Mucosa of descending colon (tissue), 3 donors: ENCODE results near the gene ERICH3. TPM values are rescaled to one million over a fixed set of nuclear protein-coding genes. Genes with fewer than 3 reads are reported as not detected.

Experiments used
- ATAC-seq: fragments of 200-7000 bp; cut with Tn5 transposase; one replicate; pipeline ENCODE4 v1.9.1; 2020; ENCODE audit warnings: mild to moderate bottlenecking, moderate library complexity
- DNase-seq, 3 donors: peaks; one replicate each; pipeline ENCODE4 v3.0.0-alpha.2; 2020
- H3K36me3 ChIP-seq: fragments of 200-600 bp; one replicate; pipeline ENCODE4 v1.8.0; 2021; ENCODE audit warnings: low read depth, mild to moderate bottlenecking
- H3K4me1 ChIP-seq: fragments of 200-600 bp; one replicate; pipeline ENCODE4 v1.8.0; 2021; ENCODE audit warnings: low read depth, mild to moderate bottlenecking
- H3K4me3 ChIP-seq: fragments of 200-600 bp; one replicate; pipeline ENCODE4 v1.8.0; 2021; ENCODE audit warnings: mild to moderate bottlenecking
- H3K9me3 ChIP-seq: fragments of 200-600 bp; one replicate; pipeline ENCODE4 v1.8.0; 2021; ENCODE audit warnings: mild to moderate bottlenecking
- intact Hi-C, 2 donors: fragments of 100-400 bp; cut with DNase I in 1 of 2; cut with micrococcal nuclease in 1 of 2; formaldehyde crosslinking; loops; one replicate each; pipeline versions ENCODE4 v1.11.0 to v1.11.1; 2022; cut with DNase I, micrococcal nuclease
- total RNA-seq, 3 donors: library from RNA; stranded (reverse); fragmentation: NEBNext Ultra II Directional in 2 of 3; extraction: Animal tissue kit (Norgen Biotek cat#: 25700) in 2 of 3; gene quantifications; one replicate each; pipeline versions ENCODE4 v1.2.1 to v1.2.4, GENCODE V29; 2021 to 2023
- TF ChIP-seq, protein P1 (sequence below): fragments of 200-600 bp; IDR thresholded peaks from one replicate; pipeline ENCODE4 v1.8.0; 2022; ENCODE audit warnings: antibody characterized with exemption, mild to moderate bottlenecking
- donor health status: DM: no; HTN: no; CAD: no; lungs with moderate emphysema.
- donor health status: DM: no; HTN: no; CAD: no.
- donor health status: DM: no; HTN: yes; CAD: no.

The ERICH3 gene
- total RNA-seq, 3 donors from 2014 or later: 0.06 to 0.51 (median 0.14) TPM

DNA sequence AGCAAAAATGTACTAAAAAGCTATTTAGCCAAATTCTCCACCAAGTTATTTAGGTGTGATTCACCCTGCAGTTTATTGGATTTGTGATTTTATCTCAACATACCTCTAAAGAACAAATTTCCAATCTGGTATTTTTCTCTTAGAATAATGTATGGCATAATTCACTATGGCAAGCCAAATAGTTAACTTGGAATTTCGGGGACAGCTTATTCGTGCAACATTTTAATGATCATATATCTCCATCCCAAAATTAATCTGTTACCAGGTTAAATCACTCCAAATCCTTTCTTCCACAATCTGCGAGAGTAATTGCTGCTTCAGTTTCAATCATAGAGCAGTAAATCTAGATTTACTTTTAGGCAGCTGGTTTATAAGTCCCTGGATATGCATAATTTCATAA lies 53.4 kb downstream of the ERICH3 start:
- Histone ChIP-seq H3K4me1 (no peaks in the 10 kb centered on the region), H3K4me3 (no peak overlapping the region), H3K9me3 (no peaks in the 10 kb centered on the region), H3K36me3 (no peaks in the 10 kb centered on the region)
- DNase-seq: no peak
- TF ChIP-seq, protein P1, sequence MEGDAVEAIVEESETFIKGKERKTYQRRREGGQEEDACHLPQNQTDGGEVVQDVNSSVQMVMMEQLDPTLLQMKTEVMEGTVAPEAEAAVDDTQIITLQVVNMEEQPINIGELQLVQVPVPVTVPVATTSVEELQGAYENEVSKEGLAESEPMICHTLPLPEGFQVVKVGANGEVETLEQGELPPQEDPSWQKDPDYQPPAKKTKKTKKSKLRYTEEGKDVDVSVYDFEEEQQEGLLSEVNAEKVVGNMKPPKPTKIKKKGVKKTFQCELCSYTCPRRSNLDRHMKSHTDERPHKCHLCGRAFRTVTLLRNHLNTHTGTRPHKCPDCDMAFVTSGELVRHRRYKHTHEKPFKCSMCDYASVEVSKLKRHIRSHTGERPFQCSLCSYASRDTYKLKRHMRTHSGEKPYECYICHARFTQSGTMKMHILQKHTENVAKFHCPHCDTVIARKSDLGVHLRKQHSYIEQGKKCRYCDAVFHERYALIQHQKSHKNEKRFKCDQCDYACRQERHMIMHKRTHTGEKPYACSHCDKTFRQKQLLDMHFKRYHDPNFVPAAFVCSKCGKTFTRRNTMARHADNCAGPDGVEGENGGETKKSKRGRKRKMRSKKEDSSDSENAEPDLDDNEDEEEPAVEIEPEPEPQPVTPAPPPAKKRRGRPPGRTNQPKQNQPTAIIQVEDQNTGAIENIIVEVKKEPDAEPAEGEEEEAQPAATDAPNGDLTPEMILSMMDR: no peak
- intact Hi-C loops: no loop called here
- ATAC-seq: no peak

DNA sequence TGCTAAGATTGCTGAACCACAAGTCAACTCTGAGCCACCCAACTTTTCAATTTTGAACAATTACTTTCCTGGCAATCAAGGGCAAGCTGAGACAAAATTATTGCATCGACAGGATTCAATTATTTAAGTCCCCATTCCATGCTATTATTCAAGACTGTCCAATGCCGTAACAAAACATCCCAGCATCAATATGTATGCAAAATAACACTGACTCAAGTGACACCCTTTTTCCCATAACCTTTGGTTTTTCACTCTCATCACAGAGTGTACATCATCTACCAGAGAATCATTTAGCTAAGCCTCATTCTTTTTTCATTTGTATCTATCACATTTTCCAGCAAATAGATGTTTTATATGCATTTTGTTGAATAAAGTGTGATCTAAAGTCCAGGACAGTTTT lies 54.6 kb downstream of the ERICH3 start:
- no peak for DNase-seq
- intact Hi-C loops: no loop called here

DNA sequence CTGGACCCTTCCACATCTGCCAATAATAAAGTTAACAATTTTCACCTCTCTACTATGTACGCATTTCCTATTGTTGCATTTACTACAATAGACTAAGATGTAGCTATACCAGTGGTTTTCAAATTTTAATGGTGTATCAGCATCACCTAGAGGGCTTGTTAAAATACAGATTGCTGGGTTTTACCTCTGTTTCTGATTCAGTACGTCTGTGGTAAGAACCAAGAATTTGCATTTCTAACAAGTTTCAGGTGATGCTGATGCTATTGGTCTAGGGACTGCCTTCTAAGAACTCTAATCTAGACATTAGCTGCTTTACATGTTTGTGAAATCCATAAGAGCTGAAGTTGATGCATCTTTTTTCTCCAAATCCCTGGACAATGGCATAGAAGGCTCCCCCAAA lies 59.7 kb downstream of the ERICH3 start:
- TF ChIP-seq, protein P1: no peak
- no peak for ATAC-seq
- Histone ChIP-seq H3K4me1 (no peaks in the 10 kb centered on the region), H3K4me3 (no peak overlapping the region), H3K36me3 (no peaks in the 10 kb centered on the region), H3K9me3 (no peaks in the 10 kb centered on the region)
- intact Hi-C loops: no loop called here
- no peak for DNase-seq

More for the DNA sequence above, 54.6 kb downstream of the ERICH3 start:
- Histone ChIP-seq H3K9me3 (no peaks in the 10 kb centered on the region), H3K36me3 (no peaks in the 10 kb centered on the region), H3K4me3 (no peak overlapping the region), H3K4me1 (no peaks in the 10 kb centered on the region)
- TF ChIP-seq, protein P1: no peak
- no peak for ATAC-seq

DNA sequence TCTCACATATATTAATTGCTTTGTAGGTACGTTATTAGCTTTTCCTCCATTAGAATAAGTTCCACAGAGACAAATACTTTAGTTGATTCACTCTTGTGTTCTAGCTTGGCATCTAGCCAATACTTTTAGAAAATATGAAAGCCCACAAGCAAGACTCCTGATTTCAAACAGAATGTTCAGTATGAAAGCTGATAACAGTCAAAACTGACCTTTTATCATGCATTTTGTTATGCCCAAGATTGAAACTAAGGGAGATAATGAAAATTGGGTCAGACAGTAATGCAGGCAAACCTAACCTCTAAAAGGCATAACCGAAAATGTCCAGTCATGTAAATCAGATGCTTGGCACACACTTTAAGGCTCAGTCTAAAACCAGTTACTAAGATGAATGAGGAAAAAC lies 61.7 kb downstream of the ERICH3 start:
- intact Hi-C loops: no loop called here

DNA sequence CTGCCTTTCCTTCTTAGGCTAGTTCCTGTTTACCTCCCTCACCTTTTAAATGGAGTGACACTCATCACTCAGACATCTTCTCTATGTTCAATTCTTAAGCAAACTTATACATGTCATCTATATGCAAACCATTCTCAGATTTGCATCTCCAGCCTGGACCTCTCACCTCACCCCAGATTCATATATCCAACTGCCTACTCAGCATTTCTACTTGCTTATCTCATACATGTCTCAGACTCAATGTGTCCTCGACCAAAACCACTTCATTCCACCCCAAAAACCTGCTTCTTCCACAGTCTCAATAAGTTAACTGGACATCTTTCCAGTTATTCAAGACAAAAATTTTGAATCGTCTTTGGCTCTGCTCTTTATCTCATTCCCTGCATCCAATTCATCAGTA lies 62.6 kb downstream of the ERICH3 start:
- DNase-seq (no peak), ATAC-seq (no peak)
- TF ChIP-seq, protein P1: no peak
- no peak overlapping the region for H3K4me3 ChIP-seq
- intact Hi-C loops: no loop called here
- H3K36me3 ChIP-seq: no peaks in the 10 kb centered on the region
- H3K9me3 ChIP-seq: no peaks in the 10 kb centered on the region
- H3K4me1 ChIP-seq: no peaks in the 10 kb centered on the region

More for the DNA sequence above, 61.7 kb downstream of the ERICH3 start:
- no peak overlapping the region for H3K4me3 ChIP-seq
- ATAC-seq (no peak), DNase-seq (no peak)
- no peaks in the 10 kb centered on the region for H3K9me3 ChIP-seq
- no peaks in the 10 kb centered on the region for H3K36me3 ChIP-seq
- no peaks in the 10 kb centered on the region for H3K4me1 ChIP-seq
- TF ChIP-seq, protein P1: no peak

DNA sequence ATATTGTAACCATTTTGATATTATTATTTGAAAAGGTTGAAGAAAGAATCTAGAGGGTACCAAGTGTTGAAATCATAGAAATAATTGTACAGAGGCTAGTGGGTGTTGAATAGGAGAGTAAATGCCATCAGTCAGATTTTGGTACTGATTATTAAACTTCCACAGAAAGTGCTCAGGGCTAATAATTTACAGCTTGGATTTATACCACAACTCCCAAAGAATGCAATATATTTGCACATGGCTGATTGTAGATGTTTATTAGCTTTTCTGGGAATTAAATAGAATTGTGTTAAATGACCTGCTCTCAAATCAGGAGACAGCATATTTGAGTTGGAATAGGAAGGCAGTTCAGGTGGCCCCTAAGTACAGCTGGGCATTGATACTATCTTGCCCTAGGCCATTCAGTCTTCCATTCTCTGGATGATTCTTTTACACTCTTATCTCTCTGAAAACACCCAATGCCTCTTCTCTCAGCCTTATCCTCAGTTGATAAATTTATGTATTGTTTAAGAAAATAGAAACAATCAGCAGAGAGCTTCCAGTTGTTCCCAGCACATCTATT lies 63.7 kb downstream of the ERICH3 start:
- TF ChIP-seq, protein P1: no peak
- ATAC-seq (no peak), DNase-seq (no peak)
- H3K36me3 ChIP-seq: no peaks in the 10 kb centered on the region
- H3K9me3 ChIP-seq: no peaks in the 10 kb centered on the region
- H3K4me1 ChIP-seq: no peaks in the 10 kb centered on the region
- H3K4me3 ChIP-seq: no peak overlapping the region
- intact Hi-C loops: no loop called here
